Measurements from ENCODE around the gene AHSG.
"Not testable (repeated sequence)": the region's sequence is repeated elsewhere in the genome, so short reads cannot be mapped to it uniquely, and the experiment has no call there.

AHSG gene

GRCh38 chr3:186618318-186618938 is 5.6 kb downstream of the AHSG start:
- no peak for DNase-seq

- no peak for DNase-seq
Measured at GRCh38 chr3:186619787-186620212, 6.9 kb downstream of the AHSG start.

- DNase-seq, result no peak
Measured at GRCh38 chr3:186620213-186621092, 7.6 kb downstream of the AHSG start.

GRCh38 chr3:186621894-186622650 is 9.2 kb downstream of the AHSG start:
- DNase-seq, result no peak

- no peak for DNase-seq
Measured at GRCh38 chr3:186622651-186623310, 9.9 kb downstream of the AHSG start.

- no peak for DNase-seq
Measured at GRCh38 chr3:186624598-186624997, 11.7 kb downstream of the AHSG start.

- DNase-seq, result no peak
Measured at GRCh38 chr3:186625600-186626042, 12.8 kb downstream of the AHSG start.

GRCh38 chr3:186626254-186626847 is 13.5 kb downstream of the AHSG start:
- DNase-seq, result no peak

- DNase-seq, result no peak
Measured at GRCh38 chr3:186627852-186628414, 15.1 kb downstream of the AHSG start.

- no peak for DNase-seq
Measured at GRCh38 chr3:186628756-186629155, 15.9 kb downstream of the AHSG start.

GRCh38 chr3:186630950-186631641 is 18.2 kb downstream of the AHSG start:
- DNase-seq, result no peak

GRCh38 chr3:186633481-186633880 is 20.6 kb downstream of the AHSG start:
- no peak for DNase-seq

- not testable (repeated sequence) for DNase-seq
Measured at GRCh38 chr3:186634207-186634606, 21.3 kb downstream of the AHSG start.

GRCh38 chr3:186635532-186635931 is 22.7 kb downstream of the AHSG start:
- DNase-seq, result no peak

GRCh38 chr3:186636536-186636935 is 23.7 kb downstream of the AHSG start:
- no peak for DNase-seq

GRCh38 chr3:186637686-186638085 is 24.8 kb downstream of the AHSG start:
- no peak for DNase-seq

GRCh38 chr3:186638259-186638658 is 25.4 kb downstream of the AHSG start:
- DNase-seq, result no peak

- no peak for DNase-seq
Measured at GRCh38 chr3:186639778-186640472, 27.1 kb downstream of the AHSG start, which contains the start of gene FETUB. TSS of gene FETUB (plus strand) at chr3:186640399. CDS start at chr3:186640461, 62 bp downstream.

- DNase-seq, result no peak
Measured at GRCh38 chr3:186640473-186640818, 27.6 kb downstream of the AHSG start.

- no peak for DNase-seq
Measured at GRCh38 chr3:186640929-186641328, 28.1 kb downstream of the AHSG start.

- DNase-seq, result no peak
Measured at GRCh38 chr3:186642014-186642413, 29.2 kb downstream of the AHSG start.
